IPS DF 19.7 (cell line): ENCODE results near the gene RAPGEF5.
"Not testable (repeated sequence)": the region's sequence is repeated elsewhere in the genome, so short reads cannot be mapped to it uniquely, and the experiment has no call there.

Experiments
- DNase-seq: peaks from one replicate; pipeline ENCODE4 v3.0.0-alpha.2; 2013; ENCODE audit warnings: low read depth, low spot score

The RAPGEF5 gene

DNA sequence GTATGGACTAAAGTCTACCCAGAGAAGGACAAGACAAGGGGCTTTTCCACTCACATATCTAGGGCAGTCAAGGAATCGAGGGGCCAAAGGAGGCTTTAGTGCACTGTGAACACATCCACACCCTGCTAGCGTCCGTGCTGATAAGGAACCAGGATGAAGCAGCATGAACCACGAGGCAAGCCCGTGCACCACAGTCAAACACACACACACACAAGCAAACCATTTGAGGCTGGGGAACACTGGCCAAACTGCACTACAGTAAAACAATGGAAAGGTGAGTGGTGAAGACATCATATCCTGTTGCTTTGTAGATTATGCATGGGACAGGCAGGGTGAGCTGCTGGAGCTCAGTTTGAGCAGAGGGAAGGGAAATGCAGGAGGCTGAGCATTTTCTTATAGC is 233.8 kb downstream of the RAPGEF5 start:
- peak; percentile 9 for DNase-seq

- DNase-seq, result no peak
Measured at GRCh38 chr7:22121702-22122474, 235.1 kb downstream of the RAPGEF5 start.

GRCh38 chr7:22120391-22121053 is 236.4 kb downstream of the RAPGEF5 start:
- DNase-seq, result no peak

DNA sequence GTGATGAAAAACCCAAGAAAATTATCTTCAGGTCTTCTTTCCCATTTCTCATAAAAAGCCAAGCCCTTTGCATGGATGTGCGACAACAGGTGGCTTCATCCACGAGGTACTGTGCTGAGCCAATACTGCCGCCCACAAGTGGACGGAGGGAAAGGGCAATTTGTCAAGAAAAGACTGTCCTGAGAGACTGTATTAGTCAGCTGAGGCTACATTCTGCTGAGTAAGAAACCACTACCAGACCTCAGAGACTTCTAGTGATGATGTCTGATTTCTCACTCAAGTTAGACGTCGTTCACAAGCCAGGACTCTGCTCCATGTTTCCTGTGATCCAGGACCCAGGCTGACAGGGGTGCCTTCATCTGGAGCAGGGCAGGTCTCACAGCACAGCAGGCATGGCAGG is 239.7 kb downstream of the RAPGEF5 start:
- no peak for DNase-seq

DNA sequence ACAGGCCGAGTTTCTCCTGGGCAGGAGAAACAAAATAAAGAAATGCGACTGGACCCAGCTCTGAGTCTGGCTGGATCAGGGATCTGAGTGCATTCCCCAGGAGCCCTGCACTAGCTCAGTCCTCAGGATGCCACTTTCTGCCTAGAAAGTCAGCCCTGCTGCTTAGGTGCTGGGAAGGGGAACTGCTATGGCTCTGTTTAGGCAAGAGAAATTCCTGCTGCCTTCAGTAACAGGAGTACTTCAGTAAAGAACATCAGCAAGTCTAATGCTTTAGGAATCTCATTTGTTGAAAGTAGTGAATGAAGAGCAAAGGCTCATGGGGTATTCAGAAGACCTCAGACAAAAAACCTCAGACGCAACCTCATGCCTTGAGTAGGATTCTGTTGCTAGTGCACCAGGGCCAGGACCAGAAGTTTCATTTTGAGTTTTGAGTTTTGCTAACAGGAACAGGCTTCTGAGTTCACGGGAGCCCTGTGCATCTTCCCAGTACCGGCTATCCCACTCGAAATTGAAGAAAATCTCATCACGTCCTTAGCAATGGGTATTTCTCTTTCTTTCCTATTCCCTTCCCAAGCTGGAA is 240.4 kb downstream of the RAPGEF5 start:
- DNase-seq, result no peak

DNA sequence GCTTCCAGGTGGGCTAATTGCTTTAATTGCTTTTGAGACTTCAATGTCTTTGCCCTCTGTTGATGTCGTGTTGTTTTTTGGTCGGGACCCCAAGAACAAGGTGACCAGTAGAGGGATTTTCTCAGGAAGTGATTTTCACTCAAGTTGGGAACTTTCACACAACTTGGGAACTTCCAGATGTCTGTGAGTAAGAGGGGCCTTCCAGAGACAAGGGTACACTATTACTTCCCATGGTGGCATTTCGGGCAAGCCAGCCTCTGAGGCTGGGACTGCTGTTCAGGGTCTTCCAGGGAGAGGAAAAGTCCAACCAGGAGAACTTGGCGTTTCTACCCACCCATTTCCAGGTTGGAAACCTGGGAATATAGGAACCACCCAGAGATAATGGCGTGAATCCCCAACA is 241.3 kb downstream of the RAPGEF5 start:
- no peak for DNase-seq

DNA sequence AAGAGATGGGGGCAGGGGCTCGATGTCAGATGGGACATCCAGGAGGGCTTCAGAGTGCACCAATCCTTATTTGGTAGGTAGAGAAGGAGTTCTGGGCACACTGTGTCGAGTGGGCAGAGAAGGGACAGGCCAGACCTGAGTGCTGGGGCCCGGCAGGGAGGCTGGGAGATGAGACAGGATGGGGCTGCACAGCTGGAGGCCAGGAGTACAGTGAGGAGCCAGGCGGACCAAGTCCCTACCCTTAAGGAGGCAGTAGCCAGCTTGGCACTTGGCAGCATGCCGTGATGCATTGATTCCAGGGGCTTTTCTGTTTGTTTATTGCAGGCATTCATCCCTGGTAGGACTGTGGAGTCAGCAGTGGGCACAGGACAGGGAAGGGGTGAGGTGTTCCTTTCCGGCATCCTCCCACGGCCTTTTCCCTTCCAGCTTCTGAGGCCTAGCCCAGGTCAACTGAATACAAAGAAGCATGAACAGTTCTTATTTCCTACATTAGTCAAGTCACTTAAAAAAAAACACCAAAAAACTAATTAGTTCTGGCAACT is 242.4 kb downstream of the RAPGEF5 start:
- DNase-seq, result no peak

DNA sequence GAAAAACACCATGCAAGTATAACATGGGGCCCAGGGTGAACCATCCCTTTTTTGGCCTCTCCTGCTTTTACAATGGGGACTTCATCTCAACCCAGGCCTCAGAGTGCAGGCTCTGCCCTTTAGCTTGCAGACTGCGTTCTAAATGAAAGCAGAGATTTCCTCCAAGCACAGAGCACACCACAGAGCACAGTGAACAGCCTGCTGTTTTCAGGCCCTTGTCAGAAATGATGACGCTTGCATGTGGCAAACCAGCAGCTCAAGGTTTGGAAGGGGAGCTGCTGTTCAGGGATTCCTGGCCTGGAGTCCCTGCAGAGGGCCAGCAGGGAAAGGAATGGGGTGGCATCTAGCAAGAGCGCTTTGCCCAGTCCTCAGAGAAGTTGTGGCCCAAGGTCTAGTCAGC is 243.9 kb downstream of the RAPGEF5 start:
- DNase-seq, result no peak

DNA sequence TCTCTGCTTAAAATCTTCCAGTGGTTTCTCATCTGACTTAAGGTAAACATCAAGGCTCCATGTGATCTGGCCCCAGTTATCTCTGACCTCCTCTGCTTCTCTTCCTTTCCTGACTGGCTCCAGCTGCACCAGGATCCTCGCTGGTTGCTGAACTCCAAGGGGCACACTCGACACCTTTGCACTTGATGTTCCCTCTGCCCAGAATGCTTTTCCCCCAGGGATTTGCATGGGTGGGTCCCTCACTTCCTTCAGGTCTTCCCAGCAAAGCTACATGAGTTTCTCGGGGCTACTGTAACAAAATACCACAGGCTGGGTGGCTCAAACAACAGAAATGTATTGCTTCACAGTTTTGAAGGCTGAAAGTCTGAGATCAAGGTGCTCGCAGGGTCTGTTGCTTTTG is 245.3 kb downstream of the RAPGEF5 start:
- DNase-seq, result no peak

GRCh38 chr7:22110881-22111280 is 246.1 kb downstream of the RAPGEF5 start:
- DNase-seq, result no peak

DNA sequence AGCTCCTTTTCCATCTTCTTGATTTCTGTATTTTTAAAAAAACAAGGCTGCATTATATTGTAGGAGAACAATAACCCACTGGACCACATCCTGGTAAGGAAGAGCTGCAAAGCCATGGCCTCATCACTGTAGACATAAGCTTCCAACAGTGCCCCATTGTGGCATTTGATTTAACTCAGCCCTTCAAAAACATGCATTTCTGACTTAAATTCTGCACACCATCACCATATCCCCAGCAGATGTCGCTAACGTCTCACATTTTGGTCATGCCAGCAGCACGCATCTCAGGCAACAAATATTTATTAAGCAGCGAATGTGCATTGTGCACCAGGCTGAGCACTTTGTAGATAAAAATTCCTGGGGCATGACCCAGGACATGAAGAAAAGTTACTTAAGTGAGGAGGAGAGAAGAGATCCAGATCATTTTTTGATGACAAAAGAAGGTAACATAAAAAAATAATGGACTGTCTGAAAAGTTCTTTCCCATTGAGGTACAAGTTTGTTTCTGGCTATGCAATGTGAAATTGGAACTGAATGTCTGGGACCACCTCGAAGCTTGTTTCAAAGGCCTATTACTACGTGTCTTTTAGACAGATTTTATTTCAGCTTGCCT is 246.6 kb downstream of the RAPGEF5 start:
- DNase-seq, result peak; percentile 59

DNA sequence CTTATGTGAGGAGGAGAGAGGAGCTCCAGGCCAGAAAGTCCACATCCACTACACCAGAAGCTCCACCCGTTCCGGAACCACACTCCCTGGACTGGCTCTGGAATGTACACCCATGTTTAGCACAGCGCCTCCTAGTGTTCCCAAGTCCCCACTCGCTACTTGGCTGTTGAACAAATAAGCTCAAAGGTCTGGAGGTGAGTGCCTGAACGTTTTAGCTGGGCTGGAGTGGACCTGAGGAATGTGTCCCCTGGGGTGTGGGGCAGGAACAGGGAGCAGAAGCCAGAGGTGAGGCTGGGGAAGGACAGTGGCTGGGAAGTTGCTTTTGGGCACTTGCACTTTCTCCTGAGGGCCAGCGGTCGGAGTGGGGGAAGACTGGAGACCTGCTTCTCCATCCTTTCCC is 247.2 kb downstream of the RAPGEF5 start:
- DNase-seq, result peak; percentile 15

- no peak for DNase-seq
Measured at GRCh38 chr7:22108151-22108845, 248.7 kb downstream of the RAPGEF5 start.

GRCh38 chr7:22105550-22105949 is 251.4 kb downstream of the RAPGEF5 start:
- no peak for DNase-seq

DNA sequence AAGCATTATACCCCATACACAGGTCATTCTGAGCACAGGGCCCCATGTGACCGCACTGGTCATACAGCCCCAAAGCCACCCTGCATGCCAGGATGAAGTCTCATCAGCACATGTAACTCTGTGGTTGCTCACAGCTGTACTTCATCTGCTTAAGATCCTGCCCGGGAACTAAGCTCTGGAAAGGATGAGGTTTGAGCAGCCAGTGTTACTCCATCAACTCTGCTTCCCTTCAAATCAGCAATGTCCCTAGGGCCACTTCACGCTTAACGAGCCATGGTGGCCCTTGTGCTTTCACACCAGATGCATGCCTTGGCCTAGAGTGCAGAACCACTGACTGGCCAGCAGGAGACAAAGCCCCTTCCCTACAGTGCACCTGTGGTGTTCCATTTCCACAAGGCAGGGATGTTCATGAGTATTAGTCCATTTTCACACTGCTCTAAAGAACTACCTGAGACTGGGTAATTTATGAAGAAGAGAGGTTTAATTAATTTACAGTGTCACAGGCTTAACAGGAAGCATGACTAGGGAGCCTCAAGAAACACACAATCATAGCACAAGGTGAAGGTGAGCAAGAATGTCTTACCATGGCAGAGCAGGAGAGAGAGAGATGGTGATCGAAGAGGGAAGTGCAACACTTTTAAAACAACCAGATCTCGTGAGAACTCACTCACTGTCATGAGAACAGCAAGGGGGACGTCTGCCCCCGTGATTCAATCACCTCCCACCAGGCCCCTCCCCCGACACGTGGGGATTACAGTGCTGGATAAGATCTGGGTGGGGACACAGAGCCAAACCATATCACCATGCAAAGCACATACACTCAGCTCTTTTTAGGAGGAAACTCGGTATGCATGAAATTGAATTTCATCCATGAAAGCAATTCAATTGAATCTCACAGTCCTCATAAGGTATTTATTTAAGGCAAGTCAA is 262.3 kb downstream of the RAPGEF5 start:
- DNase-seq, result no peak

GRCh38 chr7:22093936-22094335 is 263.0 kb downstream of the RAPGEF5 start:
- no peak for DNase-seq

DNA sequence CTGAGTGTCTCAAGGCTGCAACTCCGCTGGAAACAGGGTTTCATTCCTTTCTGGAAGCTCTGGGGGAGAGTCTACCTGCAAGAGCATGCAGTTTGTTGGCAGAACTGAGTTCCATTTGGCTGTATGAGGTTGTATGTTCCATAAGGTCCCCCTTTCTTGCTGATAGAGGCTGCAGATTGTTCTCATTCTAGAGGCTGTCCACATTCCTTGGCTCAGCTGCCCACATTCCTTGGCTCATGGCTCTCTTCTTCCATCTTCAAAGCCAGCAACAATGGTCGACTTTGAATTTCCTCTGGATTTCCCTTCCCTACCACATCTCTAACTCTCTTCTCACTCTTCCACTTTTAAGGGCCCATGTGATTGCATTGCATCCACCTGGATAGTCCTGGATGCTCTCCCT is 264.0 kb downstream of the RAPGEF5 start:
- DNase-seq, result no peak

DNA sequence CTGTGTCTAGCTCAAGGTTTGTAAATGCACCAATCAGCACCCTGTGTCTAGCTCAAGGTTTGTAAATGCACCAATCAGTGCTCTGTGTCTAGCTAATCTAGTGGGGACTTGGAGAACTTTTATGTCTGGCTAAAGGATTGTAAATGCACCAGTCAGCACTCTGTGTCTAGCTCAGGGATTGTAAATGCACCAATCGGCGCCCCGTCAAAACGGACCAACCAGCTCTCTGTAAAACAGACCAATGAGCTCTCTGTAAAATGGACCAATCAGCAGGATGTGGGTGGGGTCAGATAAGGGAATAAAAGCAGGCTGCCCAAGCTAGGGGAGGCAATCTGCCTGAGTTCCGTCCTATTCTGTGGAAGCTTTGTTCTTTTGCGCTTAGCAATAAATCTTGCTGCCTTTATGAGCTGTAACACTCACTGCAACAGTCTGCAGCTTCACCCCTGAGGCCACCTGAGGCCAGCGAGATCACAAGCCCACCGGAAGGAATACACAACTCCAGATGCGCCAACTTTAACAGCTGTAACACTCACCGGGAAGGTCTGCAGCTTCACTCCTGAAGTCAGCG is 265.9 kb downstream of the RAPGEF5 start:
- DNase-seq, result not testable (repeated sequence)

GRCh38 chr7:22090512-22090911 is 266.4 kb downstream of the RAPGEF5 start:
- DNase-seq, result no peak

DNA sequence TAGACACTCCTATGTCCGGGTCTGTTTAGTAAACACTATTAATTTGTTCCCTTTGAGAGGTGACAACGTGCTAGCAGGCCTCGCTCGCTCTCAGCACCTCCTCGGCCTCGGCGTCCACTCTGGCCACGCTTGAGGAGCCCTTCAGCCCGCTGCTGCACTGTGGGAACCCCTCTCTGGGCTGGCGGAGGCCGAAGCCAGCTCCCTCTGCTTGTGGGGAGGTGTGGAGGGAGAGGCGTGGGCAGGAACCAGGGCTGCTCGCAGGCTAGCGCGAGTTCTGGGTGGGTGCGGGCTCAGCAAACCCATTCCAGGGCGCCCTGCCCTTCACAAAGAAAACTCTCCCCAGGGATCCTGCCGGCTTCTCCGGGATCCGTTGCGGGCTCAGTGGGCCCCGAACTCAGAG is 266.8 kb downstream of the RAPGEF5 start:
- DNase-seq, result no peak
